ENCODE measurements around the gene IRS2.

- TF ChIP-seq GATA2 (IDR thresholded peaks at IDR 0.05; ENCODE audit: low read depth, low read length) (no peak), GATA3 (IDR thresholded peaks at IDR 0.05; ENCODE audit: low read depth, low read length) (no peak)
Observed at GRCh38 chr13:109768616-109769015, 17.8 kb downstream of the IRS2 start.
